Cardiac muscle cell (in vitro differentiated cells and primary cell): ENCODE measurements around the gene NFATC2. TPM values are rescaled to one million over a fixed set of nuclear protein-coding genes. Genes with fewer than 3 reads are reported as not detected.

Experiments used
- DNase-seq, 2 donors: peaks; one replicate each; pipeline versions ENCODE4 v3.0.0 to v3.0.0-alpha.2; 2010 to 2017; ENCODE audit warnings: low read depth in 1 of 2, low spot score in 1 of 2
- H3K27ac ChIP-seq: fragments of 200-600 bp; sonication (generic); 2 replicates; pipeline ENCODE4 v1.5.1; 2016
- H3K27me3 ChIP-seq: fragments of 200-600 bp; sonication (generic); 2 replicates; pipeline ENCODE4 v1.6.0; 2016; ENCODE audit warnings: control low read depth
- H3K36me3 ChIP-seq: fragments of 200-600 bp; sonication (generic); 2 replicates; pipeline ENCODE4 v1.5.1; 2016; ENCODE audit warnings: control low read depth
- H3K4me1 ChIP-seq: fragments of 200-600 bp; sonication (generic); 2 replicates; pipeline ENCODE4 v1.8.1; 2017; ENCODE audit warnings: low read depth, mild to moderate bottlenecking, mixed run types
- H3K4me3 ChIP-seq: fragments of 200-600 bp; sonication (generic); 2 replicates; pipeline ENCODE4 v1.5.1; 2016; ENCODE audit warnings: mild to moderate bottlenecking
- H3K9me3 ChIP-seq: fragments of 200-600 bp; sonication (generic); 2 replicates; pipeline ENCODE4 v1.5.1; 2017; ENCODE audit warnings: low read depth, mild to moderate bottlenecking, control low read depth
- CTCF ChIP-seq: IDR thresholded peaks from 2 replicates; pipeline ENCODE4 v1.5.1; 2012; ENCODE audit warnings: low read depth, mild to moderate bottlenecking, low read length
- polyA plus RNA-seq: library from polyadenylated mRNA; unstranded; fragments of >200 nt; fragmentation: Nextera tagmentation; extraction: Ambion mirVana; gene quantifications from 2 replicates; pipeline ENCODE4 v1.2.1, GENCODE V29; 2016
- total RNA-seq: library from RNA; depleted of rRNA; stranded (reverse); fragments of >200 nt; gene quantifications from 2 replicates; pipeline ENCODE4 v1.2.3, GENCODE V29; 2016

NFATC2 gene
- total and polyA plus RNA-seq, 2 experiments from 2014 or later: 5.8 to 17.0 TPM

DNA sequence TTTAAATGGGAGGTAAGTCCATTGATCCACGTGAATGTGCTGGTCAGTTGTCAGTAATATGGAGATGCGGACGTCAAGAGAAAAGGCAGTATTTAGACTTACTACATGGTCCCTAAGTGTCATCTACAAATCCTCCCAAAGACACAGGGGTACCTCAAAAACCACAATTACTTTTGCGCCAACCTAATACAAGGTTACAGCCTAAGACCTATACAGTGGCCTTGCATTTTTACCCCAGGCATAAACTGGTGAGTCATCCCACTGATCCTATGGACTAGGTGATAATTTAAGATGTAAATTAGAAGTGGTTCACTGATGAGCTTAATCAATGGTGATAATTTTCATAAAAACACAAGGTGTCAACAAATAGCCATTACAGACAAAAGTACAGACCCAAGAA, 141.0 kb downstream of the NFATC2 start:
- no peak for DNase-seq
- no peaks in the 10 kb centered on the region for H3K36me3 ChIP-seq
- H3K27ac ChIP-seq: no peak overlapping the region
- no peaks in the 10 kb centered on the region for H3K27me3 ChIP-seq
- H3K4me1 ChIP-seq: no peaks in the 10 kb centered on the region
- H3K4me3 ChIP-seq: no peak overlapping the region
- H3K9me3 ChIP-seq: no peaks in the 10 kb centered on the region
- no peak for TF ChIP-seq CTCF

DNA sequence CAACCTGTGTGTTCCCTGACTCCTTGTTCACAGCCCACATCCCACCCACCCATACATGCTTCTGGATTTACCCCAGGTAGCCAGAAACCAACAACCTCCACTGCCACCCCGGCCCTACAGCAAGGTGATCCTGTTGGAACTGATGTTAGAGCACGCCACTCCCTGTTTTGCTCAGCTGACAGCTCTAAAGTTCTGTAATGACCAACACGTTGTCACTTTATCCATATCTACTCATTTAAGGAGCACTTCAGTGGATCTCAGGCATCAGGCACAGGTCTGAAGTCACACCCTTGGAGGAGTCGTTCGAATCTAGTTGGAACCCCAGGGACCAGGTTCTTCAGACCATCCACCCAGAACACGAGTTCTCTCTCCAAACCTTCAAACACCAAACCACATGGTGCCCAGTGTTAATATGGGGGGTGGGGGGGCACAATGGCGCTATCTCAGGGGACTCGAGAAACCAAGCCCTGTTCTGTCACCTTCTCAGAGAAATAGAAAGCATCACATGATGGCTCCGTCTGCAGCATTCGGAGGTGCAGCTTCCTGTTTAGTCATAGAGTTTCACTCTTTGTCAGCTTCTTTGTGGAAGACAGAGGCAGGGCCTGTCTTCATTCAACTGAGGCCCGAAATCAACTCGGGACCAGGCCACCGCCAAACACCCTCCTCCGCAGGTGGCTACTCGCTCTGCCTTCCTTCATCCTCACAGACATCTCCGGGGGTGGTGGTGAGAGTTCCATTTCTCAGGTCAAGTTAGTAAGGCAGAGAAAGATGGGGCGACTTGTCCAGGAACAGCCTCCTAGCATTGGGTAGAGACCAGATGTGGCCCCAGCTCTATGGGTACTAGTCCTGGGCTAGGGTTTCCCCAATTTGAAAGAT, 142.2 kb downstream of the NFATC2 start:
- Histone ChIP-seq H3K27me3 (no peaks in the 10 kb centered on the region), H3K9me3 (no peaks in the 10 kb centered on the region), H3K36me3 (no peaks in the 10 kb centered on the region), H3K4me1 (no peaks in the 10 kb centered on the region), H3K27ac (no peak overlapping the region), H3K4me3 (no peak overlapping the region)
- TF ChIP-seq CTCF: no peak
- no peak for DNase-seq

DNA sequence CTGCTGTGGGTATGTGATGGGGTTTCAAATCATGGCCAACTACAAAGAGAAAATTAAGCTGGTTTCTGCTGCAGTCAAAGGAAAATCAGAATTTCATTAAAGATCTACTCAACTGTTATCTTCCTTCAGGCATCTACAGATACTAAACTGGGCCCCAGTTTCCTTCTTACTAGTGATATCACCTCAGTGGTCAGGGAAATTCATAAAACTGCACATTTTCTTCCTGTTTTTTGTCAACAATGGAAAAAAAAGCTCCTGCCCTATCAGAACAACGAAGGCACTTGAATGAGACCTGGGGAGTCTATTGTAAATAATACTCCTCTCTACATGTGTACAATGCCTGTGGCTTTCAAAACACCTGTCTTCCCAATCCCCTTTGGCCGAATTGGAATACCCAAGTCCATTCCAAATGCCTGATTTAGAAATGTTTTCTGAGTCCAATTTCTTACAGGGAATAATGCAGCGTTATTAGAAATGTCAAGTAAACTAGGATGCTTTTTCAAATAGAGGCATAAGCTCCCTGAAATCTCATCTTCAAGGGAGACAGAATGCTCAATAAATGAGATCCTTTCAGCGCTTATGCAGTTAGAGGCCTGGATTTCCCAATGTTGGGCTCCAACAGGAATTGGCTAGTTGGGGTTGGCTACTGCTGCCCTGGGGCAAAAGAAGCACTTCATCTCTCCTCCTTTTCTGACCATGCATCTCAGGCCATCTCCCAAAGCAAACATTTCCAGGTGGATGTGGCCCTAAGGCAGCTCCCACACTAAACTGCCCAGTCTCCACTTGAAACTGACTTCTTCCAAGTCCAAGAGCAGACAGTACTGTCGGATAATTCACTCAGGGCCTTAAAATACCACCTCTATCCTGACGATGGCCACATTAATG, 143.3 kb downstream of the NFATC2 start:
- H3K4me3 ChIP-seq: no peak overlapping the region
- TF ChIP-seq CTCF: no peak
- H3K9me3 ChIP-seq: no peaks in the 10 kb centered on the region
- no peaks in the 10 kb centered on the region for H3K4me1 ChIP-seq
- DNase-seq: no peak
- H3K36me3 ChIP-seq: no peaks in the 10 kb centered on the region
- H3K27me3 ChIP-seq: no peaks in the 10 kb centered on the region
- H3K27ac ChIP-seq: no peak overlapping the region

- peaks cover 6% of the 10 kb centered on the region for H3K4me1 ChIP-seq
- no peaks in the 10 kb centered on the region for H3K36me3 ChIP-seq
- DNase-seq: no peak
- H3K27ac ChIP-seq: no peak overlapping the region
- H3K4me3 ChIP-seq: no peak overlapping the region
- no peaks in the 10 kb centered on the region for H3K27me3 ChIP-seq
- no peak for TF ChIP-seq CTCF
- H3K9me3 ChIP-seq: no peaks in the 10 kb centered on the region
These were observed 144.0 kb downstream of the NFATC2 start for GRCh38 chr20:51398552-51398951.

- TF ChIP-seq CTCF: no peak
- Histone ChIP-seq H3K27ac (no peak overlapping the region), H3K4me1 (peaks cover 10% of the 10 kb centered on the region), H3K4me3 (no peak overlapping the region), H3K36me3 (no peaks in the 10 kb centered on the region), H3K9me3 (no peaks in the 10 kb centered on the region), H3K27me3 (no peaks in the 10 kb centered on the region)
- no peak for DNase-seq
These were observed 144.4 kb downstream of the NFATC2 start for GRCh38 chr20:51398083-51398482.
